HG02943 (cell line): Measurements from ENCODE around the gene C12orf54.
"Not testable (repeated sequence)": the region's sequence is repeated elsewhere in the genome, so short reads cannot be mapped to it uniquely, and the experiment has no call there.

ENCODE experiments used
- ATAC-seq: cut with Tn5 transposase; IDR thresholded peaks from one replicate; pipeline ENCODE4 v1.9.1; 2021; ENCODE audit warnings: mild to moderate bottlenecking, low read depth, moderate library complexity; ENCODE audit not compliant: unreplicated experiment

The C12orf54 gene

GRCh38 chr12:48482198-48482597, at the start of gene C12orf54:
TSS of gene C12orf54 (plus strand) at chr12:48482498. CDS start at chr12:48483297, 799 bp downstream.
- no peak for ATAC-seq

- not testable (repeated sequence) for ATAC-seq
Measured at GRCh38 chr12:48434016-48434415, 48.3 kb upstream of the C12orf54 start.

- ATAC-seq, result no peak
Measured at GRCh38 chr12:48441069-48441468, 41.2 kb upstream of the C12orf54 start.

- no peak for ATAC-seq
Measured at GRCh38 chr12:48442179-48442847, 40.0 kb upstream of the C12orf54 start.

- ATAC-seq, result no peak
Measured at GRCh38 chr12:48445538-48445937, 36.8 kb upstream of the C12orf54 start.

- ATAC-seq, result no peak
Measured at GRCh38 chr12:48446161-48446776, 36.0 kb upstream of the C12orf54 start.

GRCh38 chr12:48447755-48448154, 34.5 kb upstream of the C12orf54 start:
- no peak for ATAC-seq

- ATAC-seq, result no peak
Measured at GRCh38 chr12:48451372-48451771, 30.9 kb upstream of the C12orf54 start.

GRCh38 chr12:48452961-48453360, 29.3 kb upstream of the C12orf54 start:
- ATAC-seq, result not testable (repeated sequence)

- ATAC-seq, result no peak
Measured at GRCh38 chr12:48454667-48455066, 27.6 kb upstream of the C12orf54 start.

GRCh38 chr12:48455116-48455515, 27.2 kb upstream of the C12orf54 start:
- no peak for ATAC-seq

GRCh38 chr12:48459259-48459658, 23.0 kb upstream of the C12orf54 start:
- no peak for ATAC-seq

GRCh38 chr12:48469027-48469426, 13.3 kb upstream of the C12orf54 start:
- ATAC-seq, result not testable (repeated sequence)

GRCh38 chr12:48472259-48472658, 10.0 kb upstream of the C12orf54 start, which contains the start of gene ANP32D:
TSS of gene ANP32D (plus strand) at chr12:48472559. CDS start at chr12:48472665, 106 bp downstream.
- ATAC-seq, result no peak

GRCh38 chr12:48473061-48473460, 9.2 kb upstream of the C12orf54 start:
- ATAC-seq, result no peak

GRCh38 chr12:48474497-48474896, 7.8 kb upstream of the C12orf54 start:
- not testable (repeated sequence) for ATAC-seq

GRCh38 chr12:48482930-48483329, 632 bp downstream of the C12orf54 start:
- no peak for ATAC-seq

GRCh38 chr12:48486261-48486660, 4.0 kb downstream of the C12orf54 start:
- ATAC-seq, result no peak

- ATAC-seq, result no peak
Measured at GRCh38 chr12:48486679-48487078, 4.4 kb downstream of the C12orf54 start.

- peak; percentile 91 for ATAC-seq
Measured at GRCh38 chr12:48489012-48489411, 6.7 kb downstream of the C12orf54 start.

GRCh38 chr12:48489456-48489855, 7.2 kb downstream of the C12orf54 start:
- ATAC-seq, result not testable (repeated sequence)

GRCh38 chr12:48500281-48500680, 18.0 kb downstream of the C12orf54 start:
- ATAC-seq, result not testable (repeated sequence)
